Activated T-helper 2 cell treated with anti-CD3 and anti-CD28 coated beads, Interferon-gamma antibody, Interleukin-2, Interleukin-4, amounts not matched to agents 10 μg/mL and 5 μg/mL and 100 μg/mL, durations not matched to agents 14 hours and 24 hours and 36 hours (primary cell): ENCODE results near the gene PDGFC. TPM values are rescaled to one million over a fixed set of nuclear protein-coding genes. Genes with fewer than 3 reads are reported as not detected.

Source experiments
- DNase-seq: peaks from one replicate; pipeline ENCODE4 v3.0.0; 2021; ENCODE audit warnings: low spot score
- H3K27ac Mint-ChIP-seq: one replicate; pipeline ENCODE4 v1.8.0; 2021; ENCODE audit warnings: mixed read lengths
- H3K27me3 Mint-ChIP-seq: one replicate; pipeline ENCODE4 v1.8.0; 2021; ENCODE audit warnings: low read depth, mixed read lengths
- H3K36me3 Mint-ChIP-seq: one replicate; pipeline ENCODE4 v1.8.0; 2021; ENCODE audit warnings: low read depth, mixed read lengths
- H3K4me1 Mint-ChIP-seq: one replicate; pipeline ENCODE4 v1.8.0; 2021; ENCODE audit warnings: low read depth, mixed read lengths
- H3K4me3 Mint-ChIP-seq: one replicate; pipeline ENCODE4 v1.8.0; 2021; ENCODE audit warnings: low read depth, mild to moderate bottlenecking, moderate library complexity, mixed read lengths
- H3K9me3 Mint-ChIP-seq: one replicate; pipeline ENCODE4 v1.8.0; 2021; ENCODE audit warnings: mixed read lengths
- intact Hi-C: fragments of 100-400 bp; cut with micrococcal nuclease; formaldehyde crosslinking; loops from one replicate; pipeline ENCODE4 v1.15.1; 2023
- total RNA-seq: library from RNA; stranded (reverse); gene quantifications from 2 replicates; pipeline ENCODE4 v1.2.3, GENCODE V29; 2022

The PDGFC gene
- total RNA-seq, 1 donor from 2014 or later = not detected

- intact Hi-C loops = no loop called here
- Mint-ChIP-seq H3K27ac (no peak overlapping the region), H3K36me3 (no peaks in the 10 kb centered on the region), H3K4me3 (no peak overlapping the region), H3K4me1 (peaks cover 7% of the 10 kb centered on the region), H3K9me3 (no peaks in the 10 kb centered on the region), H3K27me3 (peaks cover 41% of the 10 kb centered on the region)
- no peak for DNase-seq
Observed at GRCh38 chr4:156969911-156970310, 1.7 kb downstream of the PDGFC start.

- Mint-ChIP-seq H3K27ac (no peak overlapping the region), H3K27me3 (peaks cover 39% of the 10 kb centered on the region), H3K36me3 (no peaks in the 10 kb centered on the region), H3K4me1 (peaks cover 7% of the 10 kb centered on the region), H3K4me3 (no peak overlapping the region), H3K9me3 (no peaks in the 10 kb centered on the region)
- no peak for DNase-seq
- intact Hi-C loops = no loop called here
Observed at GRCh38 chr4:156969101-156969500, 2.5 kb downstream of the PDGFC start.

GRCh38 chr4:156968479-156968984, 3.1 kb downstream of the PDGFC start:
- Mint-ChIP-seq H3K9me3 (no peaks in the 10 kb centered on the region), H3K27me3 (peaks cover 36% of the 10 kb centered on the region), H3K36me3 (no peaks in the 10 kb centered on the region), H3K27ac (no peak overlapping the region), H3K4me1 (peaks cover 7% of the 10 kb centered on the region), H3K4me3 (no peak overlapping the region)
- no peak for DNase-seq
- intact Hi-C loops = no loop called here

GRCh38 chr4:156966836-156967235, 4.8 kb downstream of the PDGFC start:
- no peak for DNase-seq
- Mint-ChIP-seq H3K27ac (no peak overlapping the region), H3K9me3 (no peaks in the 10 kb centered on the region), H3K27me3 (peaks cover 22% of the 10 kb centered on the region), H3K36me3 (no peaks in the 10 kb centered on the region), H3K4me1 (peaks cover 5% of the 10 kb centered on the region), H3K4me3 (no peak overlapping the region)
- intact Hi-C loops = no loop called here

- no peak overlapping the region for H3K27ac Mint-ChIP-seq
- H3K4me3 Mint-ChIP-seq = no peak overlapping the region
- intact Hi-C loops = no loop called here
- H3K4me1 Mint-ChIP-seq = no peaks in the 10 kb centered on the region
- H3K9me3 Mint-ChIP-seq = no peaks in the 10 kb centered on the region
- no peak for DNase-seq
- no peaks in the 10 kb centered on the region for H3K27me3 Mint-ChIP-seq
- no peaks in the 10 kb centered on the region for H3K36me3 Mint-ChIP-seq
Observed at GRCh38 chr4:156963419-156963818, 8.2 kb downstream of the PDGFC start.

- Mint-ChIP-seq H3K9me3 (no peaks in the 10 kb centered on the region), H3K36me3 (no peaks in the 10 kb centered on the region)
- DNase-seq = no peak
Observed at GRCh38 chr4:156962528-156962974, 9.0 kb downstream of the PDGFC start.

GRCh38 chr4:156962058-156962358, 9.6 kb downstream of the PDGFC start:
- H3K27ac Mint-ChIP-seq = no peak overlapping the region
- intact Hi-C loops = no loop called here
- DNase-seq = no peak
- no peaks in the 10 kb centered on the region for H3K4me1 Mint-ChIP-seq
- no peak overlapping the region for H3K4me3 Mint-ChIP-seq
- H3K27me3 Mint-ChIP-seq = no peaks in the 10 kb centered on the region
- no peaks in the 10 kb centered on the region for H3K36me3 Mint-ChIP-seq
- no peaks in the 10 kb centered on the region for H3K9me3 Mint-ChIP-seq

More at GRCh38 chr4:156962528-156962974, 9.0 kb downstream of the PDGFC start:
- no peaks in the 10 kb centered on the region for H3K4me1 Mint-ChIP-seq
- H3K27me3 Mint-ChIP-seq = no peaks in the 10 kb centered on the region
- intact Hi-C loops = no loop called here
- no peak overlapping the region for H3K27ac Mint-ChIP-seq
- no peak overlapping the region for H3K4me3 Mint-ChIP-seq

GRCh38 chr4:156961196-156962057, 10.2 kb downstream of the PDGFC start:
- Mint-ChIP-seq H3K27ac (no peak overlapping the region), H3K4me1 (no peaks in the 10 kb centered on the region), H3K27me3 (no peaks in the 10 kb centered on the region), H3K9me3 (no peaks in the 10 kb centered on the region), H3K36me3 (no peaks in the 10 kb centered on the region), H3K4me3 (no peak overlapping the region)
- intact Hi-C loops = no loop called here
- no peak for DNase-seq

GRCh38 chr4:156959298-156959702, 12.3 kb downstream of the PDGFC start:
- Mint-ChIP-seq H3K27me3 (no peaks in the 10 kb centered on the region), H3K36me3 (no peaks in the 10 kb centered on the region), H3K27ac (no peak overlapping the region), H3K4me3 (no peak overlapping the region), H3K4me1 (no peaks in the 10 kb centered on the region), H3K9me3 (no peaks in the 10 kb centered on the region)
- DNase-seq = no peak
- intact Hi-C loops = no loop called here

- no peaks in the 10 kb centered on the region for H3K27me3 Mint-ChIP-seq
- H3K27ac Mint-ChIP-seq = no peak overlapping the region
- no peak for DNase-seq
- no peaks in the 10 kb centered on the region for H3K36me3 Mint-ChIP-seq
- intact Hi-C loops = no loop called here
- no peak overlapping the region for H3K4me3 Mint-ChIP-seq
- no peaks in the 10 kb centered on the region for H3K9me3 Mint-ChIP-seq
- H3K4me1 Mint-ChIP-seq = no peaks in the 10 kb centered on the region
Observed at GRCh38 chr4:156958276-156959074, 13.1 kb downstream of the PDGFC start.

- DNase-seq = no peak
- Mint-ChIP-seq H3K4me3 (no peak overlapping the region), H3K27ac (no peak overlapping the region), H3K27me3 (no peaks in the 10 kb centered on the region), H3K9me3 (no peaks in the 10 kb centered on the region), H3K36me3 (no peaks in the 10 kb centered on the region), H3K4me1 (no peaks in the 10 kb centered on the region)
- intact Hi-C loops = no loop called here
Observed at GRCh38 chr4:156957556-156957955, 14.0 kb downstream of the PDGFC start.

GRCh38 chr4:156956826-156957368, 14.7 kb downstream of the PDGFC start:
- no peak overlapping the region for H3K4me3 Mint-ChIP-seq
- H3K27ac Mint-ChIP-seq = no peak overlapping the region
- no peaks in the 10 kb centered on the region for H3K9me3 Mint-ChIP-seq
- DNase-seq = no peak
- no peaks in the 10 kb centered on the region for H3K27me3 Mint-ChIP-seq
- no peaks in the 10 kb centered on the region for H3K4me1 Mint-ChIP-seq
- intact Hi-C loops = no loop called here
- no peaks in the 10 kb centered on the region for H3K36me3 Mint-ChIP-seq

- intact Hi-C loops = no loop called here
Observed at GRCh38 chr4:156956359-156956758, 15.2 kb downstream of the PDGFC start.

More at GRCh38 chr4:156956359-156956758, 15.2 kb downstream of the PDGFC start:
- H3K4me3 Mint-ChIP-seq = no peak overlapping the region
- no peaks in the 10 kb centered on the region for H3K27me3 Mint-ChIP-seq
- no peak overlapping the region for H3K27ac Mint-ChIP-seq
- DNase-seq = no peak
- no peaks in the 10 kb centered on the region for H3K9me3 Mint-ChIP-seq
- H3K36me3 Mint-ChIP-seq = no peaks in the 10 kb centered on the region
- no peaks in the 10 kb centered on the region for H3K4me1 Mint-ChIP-seq
